Measurements from ENCODE around the gene SARDH.

SARDH gene

GRCh38 chr9:133737774-133738639, at the start of gene SARDH:
Gene SARDH, minus strand, starts transcription at chr9:133738352. Its CDS starts 4,179 bp downstream, at chr9:133734173.
- TF ChIP-seq CTCF (conservative IDR thresholded peaks at IDR 0.05; ENCODE audit: low read depth) = no peak
- DNase-seq (ENCODE audit: low spot score) = peak; percentile 65
- POLR2A ChIA-PET (ENCODE audit: low non-redundant PET) = no interaction called here
- H3K27ac ChIP-seq = no peak within 1 kb of the TSS
- CTCF ChIA-PET = interaction anchor here (0.6 kb wide), 1 partner anchor 720 kb away, joined by 3 read pairs; no protein-coding TSS in a partner anchor

- CTCF ChIA-PET = interaction anchor here (1.1 kb wide), 1 partner anchor 207 kb away, joined by 6 read pairs; no protein-coding TSS in a partner anchor
- POLR2A ChIA-PET (ENCODE audit: low non-redundant PET) = no interaction called here
- peak overlapping the region; percentile 63 for H3K27ac ChIP-seq
- TF ChIP-seq CTCF (conservative IDR thresholded peaks at IDR 0.05; ENCODE audit: low read depth) = no peak
- peak; percentile 44 for DNase-seq (ENCODE audit: low spot score)
These were observed 49.5 kb upstream of the SARDH start for GRCh38 chr9:133787754-133788025.

- ChIA-PET CTCF (interaction anchor here (0.5 to 1.1 kb wide), 3 partner anchors 14 to 207 kb away, joined by 3 to 6 read pairs (median 6); no protein-coding TSS in a partner anchor), POLR2A (ENCODE audit: low non-redundant PET) (no interaction called here)
- H3K27ac ChIP-seq = peak overlapping the region; percentile 63
- TF ChIP-seq CTCF (conservative IDR thresholded peaks at IDR 0.05; ENCODE audit: low read depth) = no peak
- no peak for DNase-seq (ENCODE audit: low spot score)
These were observed 49.0 kb upstream of the SARDH start for GRCh38 chr9:133786907-133787753.

GRCh38 chr9:133786371-133786753, 48.2 kb upstream of the SARDH start:
- ChIA-PET CTCF (interaction anchor here (0.5 to 1.1 kb wide), 2 partner anchors 26 to 208 kb away, joined by 3 to 6 read pairs; no protein-coding TSS in a partner anchor), POLR2A (ENCODE audit: low non-redundant PET) (no interaction called here)
- H3K27ac ChIP-seq = peak overlapping the region; percentile 63
- no peak for TF ChIP-seq CTCF (conservative IDR thresholded peaks at IDR 0.05; ENCODE audit: low read depth)
- DNase-seq (ENCODE audit: low spot score) = no peak

GRCh38 chr9:133785753-133786370, 47.7 kb upstream of the SARDH start:
- ChIA-PET CTCF (interaction anchor here (7.5 kb wide), 1 partner anchor 208 kb away, joined by 102 read pairs; no protein-coding TSS in a partner anchor), POLR2A (ENCODE audit: low non-redundant PET) (no interaction called here)
- no peak for TF ChIP-seq CTCF (conservative IDR thresholded peaks at IDR 0.05; ENCODE audit: low read depth)
- H3K27ac ChIP-seq = peak overlapping the region; percentile 63
- DNase-seq (ENCODE audit: low spot score) = no peak
